Neural cell (in vitro differentiated cells): ENCODE results near the gene ALDH1L1. TPM values are rescaled to one million over a fixed set of nuclear protein-coding genes. Genes with fewer than 3 reads are reported as not detected.

Experiments used
- H2AFZ ChIP-seq: fragments of 200-600, 300-800 bp; sonication (generic), shearing (Covaris generic); 2 replicates; pipeline ENCODE4 v1.6.0; 2014; ENCODE audit warnings: low read depth, mild to moderate bottlenecking, antibody characterized with exemption, low read length, moderate library complexity
- H3F3A ChIP-seq: fragments of 200-600 bp; shearing (Covaris generic); 2 replicates; pipeline ENCODE4 v1.6.1; 2016; ENCODE audit warnings: mild to moderate bottlenecking, moderate library complexity, mixed read lengths, antibody characterized with exemption, low read length; ENCODE audit not compliant: insufficient read depth, poor library complexity, severe bottlenecking
- H3K27ac ChIP-seq: fragments of 200-600, 300-800 bp; sonication (generic), shearing (Covaris generic); 2 replicates; pipeline ENCODE4 v1.5.1; 2014; ENCODE audit warnings: mild to moderate bottlenecking, low read length, moderate library complexity
- H3K27me3 ChIP-seq: fragments of 300-800, 200-600 bp; sonication (generic), shearing (Covaris generic); 2 replicates; pipeline ENCODE4 v1.6.0; 2014; ENCODE audit warnings: mild to moderate bottlenecking, low read depth, low read length, moderate library complexity; ENCODE audit not compliant: insufficient read depth
- H3K36me3 ChIP-seq: fragments of 300-800, 200-600 bp; sonication (generic), shearing (Covaris generic); 2 replicates; pipeline ENCODE4 v1.5.1; 2014; ENCODE audit warnings: mild to moderate bottlenecking, antibody characterized with exemption, low read length, moderate library complexity; ENCODE audit not compliant: insufficient read depth
- H3K4me2 ChIP-seq: fragments of 300-800, 200-600 bp; sonication (generic), shearing (Covaris generic); 2 replicates; pipeline ENCODE4 v1.6.0; 2014; ENCODE audit warnings: mild to moderate bottlenecking, low read length
- H3K4me3 ChIP-seq: fragments of 300-800, 200-600 bp; sonication (generic), shearing (Covaris generic); 2 replicates; pipeline ENCODE4 v1.5.1; 2014; ENCODE audit warnings: mild to moderate bottlenecking, low read length, moderate library complexity
- H3K79me2 ChIP-seq: fragments of 200-600 bp; shearing (Covaris generic); replicated peaks from 2 replicates; pipeline ENCODE4 v1.6.0; 2014; ENCODE audit warnings: mild to moderate bottlenecking, low read length, moderate library complexity; ENCODE audit not compliant: insufficient read depth
- H3K9ac ChIP-seq: fragments of 300-800, 200-600 bp; sonication (generic), shearing (Covaris generic); 2 replicates; pipeline ENCODE4 v1.6.1; 2016; ENCODE audit warnings: mild to moderate bottlenecking, low read length, mixed read lengths
- H3K9me2 ChIP-seq: fragments of 200-600 bp; shearing (Covaris generic); 2 replicates; pipeline ENCODE4 v1.6.1; 2016; ENCODE audit warnings: mild to moderate bottlenecking, low read length, mixed read lengths; ENCODE audit not compliant: insufficient read depth
- H3K9me3 ChIP-seq: fragments of 200-600, 300-800 bp; sonication (generic), shearing (Covaris generic); 2 replicates; pipeline ENCODE4 v1.6.1; 2016; ENCODE audit warnings: mild to moderate bottlenecking, mixed run types, low read length, moderate library complexity, mixed read lengths
- H4K20me1 ChIP-seq: fragments of 200-600 bp; shearing (Covaris generic); 2 replicates; pipeline ENCODE4 v1.6.1; 2016; ENCODE audit warnings: mild to moderate bottlenecking, mixed run types; ENCODE audit not compliant: insufficient read depth
- EP300 ChIP-seq: fragments of 450-650 bp; conservative IDR thresholded peaks from 2 replicates; pipeline ENCODE4 v1.6.1; 2014; ENCODE audit warnings: antibody characterized with exemption, mild to moderate bottlenecking, moderate library complexity; ENCODE audit not compliant: poor library complexity, severe bottlenecking
- EZH2 ChIP-seq: fragments of 200-600, 300-800 bp; shearing (Covaris generic), sonication (generic); IDR thresholded peaks from 2 replicates; pipeline ENCODE4 v1.6.1; 2014; ENCODE audit warnings: antibody characterized with exemption, low read length, borderline replicate concordance, mild to moderate bottlenecking; ENCODE audit not compliant: insufficient read depth, poor library complexity, severe bottlenecking
- MXI1 ChIP-seq: fragments of 450-650 bp; conservative IDR thresholded peaks from 2 replicates; pipeline ENCODE4 v1.6.1; 2014; ENCODE audit warnings: antibody characterized with exemption, mild to moderate bottlenecking; ENCODE audit not compliant: poor library complexity, severe bottlenecking
- POLR2AphosphoS5 ChIP-seq: IDR thresholded peaks from 2 replicates; pipeline ENCODE4 v1.6.1; 2012
- RAD21 ChIP-seq: fragments of 450-650 bp; conservative IDR thresholded peaks from 2 replicates; pipeline ENCODE4 v1.6.1; 2014; ENCODE audit warnings: antibody characterized with exemption, mild to moderate bottlenecking, moderate library complexity
- SMC3 ChIP-seq: fragments of 450-650 bp; conservative IDR thresholded peaks from 2 replicates; pipeline ENCODE4 v1.6.1; 2014; ENCODE audit warnings: antibody characterized with exemption, mild to moderate bottlenecking, moderate library complexity; ENCODE audit not compliant: poor library complexity
- TAF1 ChIP-seq: IDR thresholded peaks from 2 replicates; pipeline ENCODE4 v1.6.1; 2012; ENCODE audit warnings: low read depth
- polyA plus RNA-seq: library from polyadenylated mRNA; depleted of rRNA; stranded (reverse); fragments of >200 nt; gene quantifications from 2 replicates; pipeline ENCODE4 v1.2.3, GENCODE V29; 2014
- TF ChIP-seq, protein P1 (sequence below): IDR thresholded peaks from 2 replicates; pipeline ENCODE4 v1.6.1; 2012; ENCODE audit warnings: borderline replicate concordance
- TF ChIP-seq, protein P2 (sequence below): fragments of 450-650 bp; IDR thresholded peaks from 2 replicates; pipeline ENCODE4 v1.5.1; 2014; ENCODE audit warnings: antibody characterized with exemption, mild to moderate bottlenecking, moderate library complexity; ENCODE audit not compliant: poor library complexity, severe bottlenecking

The ALDH1L1 gene
- polyA plus RNA-seq, 1 donor from 2014 or later: not detected

DNA sequence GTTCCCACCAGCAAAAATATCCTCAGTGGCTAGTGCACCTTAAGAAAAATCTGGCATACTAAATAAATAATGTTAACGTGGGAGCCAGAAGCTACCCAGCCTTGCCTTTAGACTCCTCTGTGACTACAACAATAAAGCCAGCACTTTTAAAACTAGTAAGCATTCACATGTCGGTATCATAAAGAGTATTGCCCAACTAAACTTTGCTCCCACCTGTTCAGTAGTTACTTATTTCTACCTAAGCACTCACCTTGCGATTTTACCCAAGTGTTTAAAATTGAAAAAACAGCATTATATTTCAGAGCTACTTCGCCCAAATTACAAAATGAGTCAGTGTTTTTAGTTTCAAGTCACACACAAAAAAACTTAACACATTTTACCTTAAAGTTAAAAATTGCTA is 12.8 kb downstream of the ALDH1L1 start:
- no peaks in the 10 kb centered on the region for H3K9me2 ChIP-seq
- no peak overlapping the region for H3K4me3 ChIP-seq
- peaks cover 4% of the 10 kb centered on the region for H3K9me3 ChIP-seq
- H3K27me3 ChIP-seq: no peaks in the 10 kb centered on the region
- no peaks in the 10 kb centered on the region for H3K36me3 ChIP-seq
- H3K9ac ChIP-seq: no peak overlapping the region
- H4K20me1 ChIP-seq: no peaks in the 10 kb centered on the region
- no peak overlapping the region for H3K4me2 ChIP-seq
- no peak for TF ChIP-seq RAD21
- TF ChIP-seq SMC3: no peak
- H3K79me2 ChIP-seq: no peaks in the 10 kb centered on the region
- no peak overlapping the region for H2AFZ ChIP-seq
- H3K27ac ChIP-seq: no peak overlapping the region
- no peaks in the 10 kb centered on the region for H3F3A ChIP-seq

DNA sequence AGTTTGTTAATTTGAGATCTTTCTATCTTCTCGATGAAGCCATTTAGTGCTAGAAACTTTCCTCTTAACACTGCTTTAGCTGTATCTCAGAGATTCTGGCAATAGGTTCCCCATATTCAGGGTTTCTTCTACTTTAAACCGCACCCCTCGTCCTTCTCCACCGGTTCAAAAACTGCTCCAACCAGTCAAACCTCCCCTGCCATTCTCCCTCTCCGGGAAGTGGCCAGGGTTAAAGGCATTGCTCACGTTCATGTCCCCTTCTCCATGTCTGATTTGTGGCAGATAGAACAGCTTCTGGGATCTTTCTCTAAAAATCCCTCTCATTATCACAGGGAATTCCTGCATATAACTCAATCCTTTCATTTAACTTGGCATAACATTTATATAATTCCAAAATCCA is 14.4 kb downstream of the ALDH1L1 start:
- no peaks in the 10 kb centered on the region for H3K79me2 ChIP-seq
- TF ChIP-seq RAD21 (no peak), TAF1 (no peak), SMC3 (no peak), EP300 (no peak), EZH2 (no peak)
- TF ChIP-seq, protein P1, sequence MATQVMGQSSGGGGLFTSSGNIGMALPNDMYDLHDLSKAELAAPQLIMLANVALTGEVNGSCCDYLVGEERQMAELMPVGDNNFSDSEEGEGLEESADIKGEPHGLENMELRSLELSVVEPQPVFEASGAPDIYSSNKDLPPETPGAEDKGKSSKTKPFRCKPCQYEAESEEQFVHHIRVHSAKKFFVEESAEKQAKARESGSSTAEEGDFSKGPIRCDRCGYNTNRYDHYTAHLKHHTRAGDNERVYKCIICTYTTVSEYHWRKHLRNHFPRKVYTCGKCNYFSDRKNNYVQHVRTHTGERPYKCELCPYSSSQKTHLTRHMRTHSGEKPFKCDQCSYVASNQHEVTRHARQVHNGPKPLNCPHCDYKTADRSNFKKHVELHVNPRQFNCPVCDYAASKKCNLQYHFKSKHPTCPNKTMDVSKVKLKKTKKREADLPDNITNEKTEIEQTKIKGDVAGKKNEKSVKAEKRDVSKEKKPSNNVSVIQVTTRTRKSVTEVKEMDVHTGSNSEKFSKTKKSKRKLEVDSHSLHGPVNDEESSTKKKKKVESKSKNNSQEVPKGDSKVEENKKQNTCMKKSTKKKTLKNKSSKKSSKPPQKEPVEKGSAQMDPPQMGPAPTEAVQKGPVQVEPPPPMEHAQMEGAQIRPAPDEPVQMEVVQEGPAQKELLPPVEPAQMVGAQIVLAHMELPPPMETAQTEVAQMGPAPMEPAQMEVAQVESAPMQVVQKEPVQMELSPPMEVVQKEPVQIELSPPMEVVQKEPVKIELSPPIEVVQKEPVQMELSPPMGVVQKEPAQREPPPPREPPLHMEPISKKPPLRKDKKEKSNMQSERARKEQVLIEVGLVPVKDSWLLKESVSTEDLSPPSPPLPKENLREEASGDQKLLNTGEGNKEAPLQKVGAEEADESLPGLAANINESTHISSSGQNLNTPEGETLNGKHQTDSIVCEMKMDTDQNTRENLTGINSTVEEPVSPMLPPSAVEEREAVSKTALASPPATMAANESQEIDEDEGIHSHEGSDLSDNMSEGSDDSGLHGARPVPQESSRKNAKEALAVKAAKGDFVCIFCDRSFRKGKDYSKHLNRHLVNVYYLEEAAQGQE: no peak
- TF ChIP-seq, protein P2, sequence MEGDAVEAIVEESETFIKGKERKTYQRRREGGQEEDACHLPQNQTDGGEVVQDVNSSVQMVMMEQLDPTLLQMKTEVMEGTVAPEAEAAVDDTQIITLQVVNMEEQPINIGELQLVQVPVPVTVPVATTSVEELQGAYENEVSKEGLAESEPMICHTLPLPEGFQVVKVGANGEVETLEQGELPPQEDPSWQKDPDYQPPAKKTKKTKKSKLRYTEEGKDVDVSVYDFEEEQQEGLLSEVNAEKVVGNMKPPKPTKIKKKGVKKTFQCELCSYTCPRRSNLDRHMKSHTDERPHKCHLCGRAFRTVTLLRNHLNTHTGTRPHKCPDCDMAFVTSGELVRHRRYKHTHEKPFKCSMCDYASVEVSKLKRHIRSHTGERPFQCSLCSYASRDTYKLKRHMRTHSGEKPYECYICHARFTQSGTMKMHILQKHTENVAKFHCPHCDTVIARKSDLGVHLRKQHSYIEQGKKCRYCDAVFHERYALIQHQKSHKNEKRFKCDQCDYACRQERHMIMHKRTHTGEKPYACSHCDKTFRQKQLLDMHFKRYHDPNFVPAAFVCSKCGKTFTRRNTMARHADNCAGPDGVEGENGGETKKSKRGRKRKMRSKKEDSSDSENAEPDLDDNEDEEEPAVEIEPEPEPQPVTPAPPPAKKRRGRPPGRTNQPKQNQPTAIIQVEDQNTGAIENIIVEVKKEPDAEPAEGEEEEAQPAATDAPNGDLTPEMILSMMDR: no peak
- no peaks in the 10 kb centered on the region for H4K20me1 ChIP-seq
- no peak overlapping the region for H2AFZ ChIP-seq
- H3K9me2 ChIP-seq: no peaks in the 10 kb centered on the region
- no peaks in the 10 kb centered on the region for H3K36me3 ChIP-seq
- no peak overlapping the region for H3K9ac ChIP-seq
- no peaks in the 10 kb centered on the region for H3F3A ChIP-seq
- peaks cover 4% of the 10 kb centered on the region for H3K9me3 ChIP-seq
- H3K4me2 ChIP-seq: no peak overlapping the region
- no peak overlapping the region for H3K27ac ChIP-seq
- no peaks in the 10 kb centered on the region for H3K27me3 ChIP-seq
- H3K4me3 ChIP-seq: no peak overlapping the region

DNA sequence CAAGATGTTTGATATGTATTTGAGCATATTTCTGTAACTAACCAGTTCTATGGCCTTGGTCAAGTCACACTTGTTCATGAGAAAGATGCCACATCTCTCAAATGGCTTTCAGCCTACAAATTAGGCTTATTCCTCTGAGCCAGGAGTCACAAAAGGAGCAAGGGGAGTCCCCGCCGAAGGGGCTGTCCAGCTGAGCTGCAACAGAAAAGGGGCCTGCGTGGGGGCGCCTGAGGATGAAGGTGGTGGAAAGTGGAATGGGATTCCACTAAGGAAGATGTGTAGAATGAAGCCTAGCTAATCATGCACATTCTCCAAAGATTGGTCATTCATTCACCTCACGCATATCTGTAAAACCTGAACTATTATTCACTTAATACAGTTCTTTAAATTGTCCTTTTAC is 19.1 kb downstream of the ALDH1L1 start:
- H3K4me3 ChIP-seq: no peak overlapping the region
- no peaks in the 10 kb centered on the region for H3F3A ChIP-seq
- H3K36me3 ChIP-seq: no peaks in the 10 kb centered on the region
- TF ChIP-seq POLR2AphosphoS5 (no peak), TAF1 (no peak), EZH2 (no peak), MXI1 (no peak), EP300 (no peak), SMC3 (no peak), RAD21 (no peak)
- TF ChIP-seq, protein P1: no peak
- TF ChIP-seq, protein P2: no peak
- no peak overlapping the region for H3K27ac ChIP-seq
- H2AFZ ChIP-seq: no peak overlapping the region
- no peak overlapping the region for H3K4me2 ChIP-seq
- peaks cover 4% of the 10 kb centered on the region for H3K9me3 ChIP-seq
- H3K9ac ChIP-seq: no peak overlapping the region
- H3K9me2 ChIP-seq: no peaks in the 10 kb centered on the region
- no peaks in the 10 kb centered on the region for H4K20me1 ChIP-seq
- H3K27me3 ChIP-seq: no peaks in the 10 kb centered on the region
- H3K79me2 ChIP-seq: no peaks in the 10 kb centered on the region
